AG04449 (cell line): Measurements from ENCODE around the gene OCSTAMP.
A peak's percentile ranks its signal among the peaks of the same experiment; 100 is the strongest.

Experiments
- CTCF ChIA-PET: fragments of 350-600 bp; formaldehyde crosslinking; extraction: SDS; loops from one replicate; lab custom pipeline; 2021; ENCODE audit warnings: antibody characterized with exemption; lab: Yijun Ruan, JAX
- POLR2A ChIA-PET: fragments of 400-600, 350-600 bp; formaldehyde crosslinking; extraction: SDS; loops from one replicate; lab custom pipeline; 2020; ENCODE audit warnings: antibody characterized with exemption, inconsistent platforms; lab: Yijun Ruan, JAX
- DNase-seq: peaks from one replicate; pipeline ENCODE4 v3.0.0-alpha.2; 2010; ENCODE audit warnings: low read depth, low spot score
- H3K4me3 ChIP-seq: 2 replicates; pipeline ENCODE4 v1.5.1; 2011; ENCODE audit warnings: low read depth, mild to moderate bottlenecking, control low read depth, low read length
- TF ChIP-seq, protein P1 (sequence below): IDR thresholded peaks from one replicate; pipeline ENCODE4 v1.5.1; 2011; ENCODE audit warnings: mild to moderate bottlenecking, moderate library complexity, low read length, control low read depth, inconsistent platforms; ENCODE audit not compliant: insufficient read depth; ENCODE audit errors: missing control alignments

The OCSTAMP gene

DNA sequence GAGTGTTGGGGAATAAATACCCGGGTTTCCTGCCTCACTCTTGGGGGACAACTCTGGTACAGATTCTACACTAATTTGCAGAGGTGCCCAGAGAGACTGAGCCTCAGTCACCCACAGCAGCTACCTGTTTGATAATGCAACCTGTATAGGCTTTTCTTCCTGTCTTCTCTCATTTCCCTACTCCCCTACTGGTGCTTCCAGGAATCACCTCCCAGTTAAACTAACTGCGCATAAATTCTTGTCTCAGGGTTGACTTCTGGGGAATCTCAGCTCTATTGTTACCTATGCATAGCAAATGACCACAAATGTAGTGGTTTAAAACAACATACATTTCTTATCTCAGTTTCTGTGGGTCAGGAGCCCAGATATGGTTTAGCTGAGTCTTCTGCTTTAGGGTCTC, 11.3 kb downstream of the OCSTAMP start:
- POLR2A ChIA-PET = no interaction called here

DNA sequence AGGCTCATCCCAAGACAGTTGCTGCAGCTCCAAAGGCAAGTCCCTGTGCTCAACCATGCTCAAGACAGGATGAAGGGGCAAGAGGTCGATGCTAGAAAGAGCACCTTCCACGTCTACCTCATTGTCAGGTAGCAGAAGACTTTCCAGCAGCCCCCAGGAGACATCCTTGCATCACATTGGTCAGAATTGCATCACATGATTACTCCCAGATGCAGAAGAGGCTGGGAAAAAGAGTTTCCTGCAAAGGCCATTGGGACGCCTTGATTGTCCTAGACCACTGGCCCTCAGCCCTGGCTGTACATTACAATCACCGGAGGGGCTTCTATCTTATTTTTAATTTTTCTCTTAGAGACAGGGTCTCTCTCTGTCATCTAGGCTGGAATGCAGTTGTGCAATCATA, 19.8 kb downstream of the OCSTAMP start:
- POLR2A ChIA-PET = no interaction called here

More for the DNA sequence above, 11.3 kb downstream of the OCSTAMP start:
- TF ChIP-seq, protein P1, sequence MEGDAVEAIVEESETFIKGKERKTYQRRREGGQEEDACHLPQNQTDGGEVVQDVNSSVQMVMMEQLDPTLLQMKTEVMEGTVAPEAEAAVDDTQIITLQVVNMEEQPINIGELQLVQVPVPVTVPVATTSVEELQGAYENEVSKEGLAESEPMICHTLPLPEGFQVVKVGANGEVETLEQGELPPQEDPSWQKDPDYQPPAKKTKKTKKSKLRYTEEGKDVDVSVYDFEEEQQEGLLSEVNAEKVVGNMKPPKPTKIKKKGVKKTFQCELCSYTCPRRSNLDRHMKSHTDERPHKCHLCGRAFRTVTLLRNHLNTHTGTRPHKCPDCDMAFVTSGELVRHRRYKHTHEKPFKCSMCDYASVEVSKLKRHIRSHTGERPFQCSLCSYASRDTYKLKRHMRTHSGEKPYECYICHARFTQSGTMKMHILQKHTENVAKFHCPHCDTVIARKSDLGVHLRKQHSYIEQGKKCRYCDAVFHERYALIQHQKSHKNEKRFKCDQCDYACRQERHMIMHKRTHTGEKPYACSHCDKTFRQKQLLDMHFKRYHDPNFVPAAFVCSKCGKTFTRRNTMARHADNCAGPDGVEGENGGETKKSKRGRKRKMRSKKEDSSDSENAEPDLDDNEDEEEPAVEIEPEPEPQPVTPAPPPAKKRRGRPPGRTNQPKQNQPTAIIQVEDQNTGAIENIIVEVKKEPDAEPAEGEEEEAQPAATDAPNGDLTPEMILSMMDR = no peak
- CTCF ChIA-PET = no interaction called here
- H3K4me3 ChIP-seq = no peak overlapping the region
- no peak for DNase-seq

DNA sequence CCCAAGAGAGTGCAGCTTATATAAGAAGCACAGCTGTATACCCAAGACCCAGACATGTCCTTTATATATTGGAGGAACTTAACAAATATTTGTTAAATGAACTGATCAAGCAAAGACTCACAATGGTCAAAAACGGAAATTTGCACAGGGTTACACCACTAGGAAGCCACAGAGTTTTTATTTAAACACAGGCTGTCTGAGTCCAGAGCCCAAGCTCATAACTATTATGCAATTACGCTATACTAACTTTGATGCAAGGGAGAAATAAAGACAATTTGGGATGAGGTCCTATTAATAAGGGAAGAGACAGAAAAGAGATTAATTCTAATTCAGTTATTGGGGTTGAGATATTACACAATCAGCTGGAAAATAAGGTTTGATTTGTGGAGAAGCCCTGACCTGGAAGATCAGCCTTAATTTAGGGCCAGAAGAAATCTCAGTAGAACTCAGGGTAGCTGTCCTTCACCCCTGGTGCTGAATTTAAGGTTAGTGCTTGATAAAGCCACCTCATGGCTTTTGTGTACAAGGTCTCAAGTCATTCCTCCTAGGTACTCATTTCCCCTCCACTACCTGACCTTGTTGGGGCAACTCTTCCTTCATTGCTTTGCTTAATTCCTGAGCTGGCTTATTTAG, 26.6 kb downstream of the OCSTAMP start:
- POLR2A ChIA-PET = no interaction called here
- CTCF ChIA-PET = interaction anchor here (8.1 kb wide), 1 partner anchor 157 kb away, joined by 61 read pairs; no protein-coding TSS in a partner anchor
- TF ChIP-seq, protein P1 = no peak
- no peak overlapping the region for H3K4me3 ChIP-seq
- DNase-seq = no peak

More for the DNA sequence above, 19.8 kb downstream of the OCSTAMP start:
- TF ChIP-seq, protein P1 = no peak
- DNase-seq = no peak
- CTCF ChIA-PET = no interaction called here
- H3K4me3 ChIP-seq = no peak overlapping the region

DNA sequence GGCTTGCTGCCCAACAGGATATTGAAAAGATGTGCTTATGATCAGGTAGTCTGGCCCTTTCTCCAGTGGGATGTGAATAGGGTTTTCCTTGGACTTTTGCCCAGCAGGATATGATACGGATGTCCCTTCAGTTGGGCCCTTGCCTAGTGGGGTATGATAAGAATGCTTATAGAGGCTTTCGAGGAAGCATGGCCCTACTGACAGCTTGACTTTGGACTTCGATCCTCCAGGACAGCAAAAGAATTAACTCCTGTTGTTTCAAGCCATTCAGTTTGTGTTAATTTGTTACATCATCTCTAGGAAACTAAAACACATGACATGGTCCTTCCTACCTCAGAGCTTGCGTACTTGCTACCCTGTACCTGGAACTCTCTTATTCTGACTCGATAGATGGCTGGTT, 27.3 kb downstream of the OCSTAMP start:
- no peak for DNase-seq
- TF ChIP-seq, protein P1 = no peak
- CTCF ChIA-PET = interaction anchor here (1.3 to 8.1 kb wide), 2 partner anchors 10 to 158 kb away, joined by 3 to 61 read pairs; partner anchors contain the start of gene ZNF334
- no peak overlapping the region for H3K4me3 ChIP-seq
- POLR2A ChIA-PET = no interaction called here

DNA sequence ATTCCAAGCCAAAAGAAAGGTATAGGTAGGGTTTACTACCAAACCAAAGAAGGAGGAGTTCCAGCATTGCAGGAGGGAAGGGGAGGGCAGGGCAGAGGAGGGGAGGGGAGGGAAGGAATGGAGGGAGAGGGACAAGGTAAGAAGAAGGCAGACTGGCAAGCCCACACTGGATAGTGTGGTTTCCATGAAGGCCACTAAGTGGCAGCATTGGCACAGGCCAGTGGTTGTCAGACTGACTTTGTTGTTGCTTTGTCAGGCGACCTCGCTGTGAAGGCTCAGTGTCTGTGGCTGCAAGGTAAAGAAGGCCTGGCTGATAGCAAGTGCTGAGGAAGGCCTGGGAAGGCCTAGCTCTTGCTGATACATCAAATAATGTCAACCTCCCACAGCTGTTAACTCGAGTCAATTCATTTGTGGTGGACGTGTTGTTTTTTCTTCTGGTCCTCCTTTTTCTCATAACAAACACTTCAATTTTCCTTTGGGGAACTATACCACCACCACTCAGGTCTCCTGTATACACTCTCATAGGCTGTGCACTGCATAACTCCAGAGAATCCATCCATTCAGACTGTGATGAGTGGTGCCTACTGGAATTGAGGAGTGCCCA, 29.4 kb downstream of the OCSTAMP start:
- no peak overlapping the region for H3K4me3 ChIP-seq
- POLR2A ChIA-PET = no interaction called here
- DNase-seq = no peak
- CTCF ChIA-PET = interaction anchor here (1.7 to 8.1 kb wide), 2 partner anchors 160 to 181 kb away, joined by 4 to 61 read pairs; no protein-coding TSS in a partner anchor
- TF ChIP-seq, protein P1 = peak; percentile 68

DNA sequence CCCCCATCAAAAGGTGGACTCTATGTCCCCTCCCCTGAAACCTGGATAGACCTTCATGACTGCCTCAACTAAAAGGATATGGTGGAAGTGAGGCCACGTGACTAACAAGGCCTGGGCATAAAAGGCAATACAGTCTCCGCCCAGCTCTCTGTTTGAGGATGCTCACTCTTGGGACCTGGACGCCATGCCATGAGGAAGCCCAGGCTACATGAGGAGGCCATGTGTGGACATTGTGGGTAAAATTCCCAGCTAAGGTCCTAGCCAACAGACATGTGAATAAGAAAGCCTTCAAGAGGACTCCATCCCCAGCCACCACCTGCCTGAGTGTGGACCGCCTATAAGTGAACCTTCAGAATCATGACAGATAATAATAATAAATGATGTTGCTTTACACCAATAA, 29.9 kb downstream of the OCSTAMP start:
- H3K4me3 ChIP-seq = no peak overlapping the region
- TF ChIP-seq, protein P1 = no peak
- DNase-seq = no peak
- POLR2A ChIA-PET = no interaction called here
- CTCF ChIA-PET = interaction anchor here (1.2 to 8.1 kb wide), 3 partner anchors 161 to 181 kb away, joined by 3 to 61 read pairs (median 4); no protein-coding TSS in a partner anchor
